Measurements from ENCODE around the gene SARS2.
"Not testable (repeated sequence)": the region's sequence is repeated elsewhere in the genome, so short reads cannot be mapped to it uniquely, and the experiment has no call there.

SARS2 gene, protein sequence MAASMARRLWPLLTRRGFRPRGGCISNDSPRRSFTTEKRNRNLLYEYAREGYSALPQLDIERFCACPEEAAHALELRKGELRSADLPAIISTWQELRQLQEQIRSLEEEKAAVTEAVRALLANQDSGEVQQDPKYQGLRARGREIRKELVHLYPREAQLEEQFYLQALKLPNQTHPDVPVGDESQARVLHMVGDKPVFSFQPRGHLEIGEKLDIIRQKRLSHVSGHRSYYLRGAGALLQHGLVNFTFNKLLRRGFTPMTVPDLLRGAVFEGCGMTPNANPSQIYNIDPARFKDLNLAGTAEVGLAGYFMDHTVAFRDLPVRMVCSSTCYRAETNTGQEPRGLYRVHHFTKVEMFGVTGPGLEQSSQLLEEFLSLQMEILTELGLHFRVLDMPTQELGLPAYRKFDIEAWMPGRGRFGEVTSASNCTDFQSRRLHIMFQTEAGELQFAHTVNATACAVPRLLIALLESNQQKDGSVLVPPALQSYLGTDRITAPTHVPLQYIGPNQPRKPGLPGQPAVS

DNA sequence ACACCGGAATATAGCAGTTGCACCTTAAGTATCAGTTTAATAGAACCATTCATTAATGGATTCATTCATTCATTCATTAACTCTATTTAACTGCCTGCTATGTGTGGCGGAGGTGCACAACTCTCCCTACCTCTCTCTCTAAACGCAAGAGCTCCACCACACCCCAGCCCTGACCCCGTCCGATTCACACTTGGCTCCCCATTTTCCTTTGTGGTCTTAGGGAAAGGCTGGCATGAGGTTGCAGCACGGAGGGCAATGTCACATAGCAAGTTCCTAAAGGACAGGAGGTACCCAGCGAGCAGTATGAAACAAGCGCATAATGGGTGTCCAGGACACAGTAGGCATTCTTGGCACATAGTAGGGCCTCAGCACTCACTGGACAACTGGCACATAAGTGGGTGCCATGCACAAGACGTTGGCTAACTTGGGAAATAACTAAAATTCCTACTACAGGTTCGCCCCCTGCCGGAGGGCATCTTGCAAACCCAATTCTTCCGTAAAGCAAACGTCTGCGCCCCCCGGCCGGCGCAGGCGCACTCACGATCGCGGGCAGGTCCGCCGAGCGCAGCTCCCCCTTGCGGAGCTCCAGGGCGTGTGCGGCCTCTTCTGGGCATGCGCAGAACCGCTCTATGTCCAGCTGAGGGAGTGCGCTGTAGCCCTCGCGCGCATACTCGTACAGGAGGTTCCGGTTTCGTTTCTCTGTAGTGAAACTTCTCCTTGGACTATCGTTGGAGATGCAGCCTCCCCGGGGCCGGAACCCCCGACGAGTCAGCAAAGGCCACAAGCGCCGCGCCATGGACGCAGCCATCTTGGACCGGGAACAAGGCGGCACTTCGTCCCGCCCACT lies at the start of gene SARS2:
Gene SARS2 (minus strand): TSS at position 835 of the 847 bp plus-strand sequence. CDS start 27 bp downstream, at position 808.
- peak; percentile 87 for DNase-seq (ENCODE audit: low read depth in 1 of 2, low spot score in 1 of 2)

DNA sequence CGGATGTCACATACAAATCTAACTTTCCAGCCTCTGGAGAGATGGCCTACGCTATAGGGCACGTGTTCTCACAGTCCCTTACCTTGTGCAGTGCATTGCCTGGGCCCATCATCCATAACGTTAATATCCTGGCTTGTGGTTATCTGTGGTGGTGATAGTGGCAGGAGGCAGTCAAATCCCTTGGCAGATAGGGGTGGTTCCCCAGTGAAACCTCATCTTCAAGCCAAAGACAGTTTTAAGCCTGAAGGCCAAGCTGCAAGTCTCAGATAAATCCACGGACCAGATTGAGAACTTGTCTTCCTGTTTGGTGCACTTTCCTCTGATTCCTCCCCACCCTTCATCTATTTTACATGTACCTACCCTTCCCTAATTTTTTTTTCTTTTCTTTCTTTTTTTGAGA lies 49.2 kb upstream of the SARS2 start:
- DNase-seq (ENCODE audit: low read depth in 1 of 2, low spot score in 1 of 2) = no peak

DNA sequence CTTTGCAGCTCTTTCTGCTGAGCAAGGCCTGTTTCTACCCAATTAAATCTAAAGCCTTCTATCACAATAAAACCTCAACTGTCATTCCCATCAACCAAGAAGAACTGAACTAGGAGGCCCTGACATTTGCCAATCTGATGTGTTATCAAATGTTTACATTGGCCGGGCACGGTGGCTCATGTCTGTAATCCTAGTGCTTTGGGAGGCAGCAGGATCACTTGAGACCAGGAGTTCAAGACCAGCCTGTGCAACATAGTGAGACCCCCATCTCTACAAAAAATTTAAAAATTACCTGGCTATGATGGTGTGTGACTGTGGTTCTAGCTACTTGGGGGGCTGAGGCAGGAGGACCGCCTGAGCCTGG lies 47.7 kb upstream of the SARS2 start:
- no peak for DNase-seq (ENCODE audit: low read depth in 1 of 2, low spot score in 1 of 2)

DNA sequence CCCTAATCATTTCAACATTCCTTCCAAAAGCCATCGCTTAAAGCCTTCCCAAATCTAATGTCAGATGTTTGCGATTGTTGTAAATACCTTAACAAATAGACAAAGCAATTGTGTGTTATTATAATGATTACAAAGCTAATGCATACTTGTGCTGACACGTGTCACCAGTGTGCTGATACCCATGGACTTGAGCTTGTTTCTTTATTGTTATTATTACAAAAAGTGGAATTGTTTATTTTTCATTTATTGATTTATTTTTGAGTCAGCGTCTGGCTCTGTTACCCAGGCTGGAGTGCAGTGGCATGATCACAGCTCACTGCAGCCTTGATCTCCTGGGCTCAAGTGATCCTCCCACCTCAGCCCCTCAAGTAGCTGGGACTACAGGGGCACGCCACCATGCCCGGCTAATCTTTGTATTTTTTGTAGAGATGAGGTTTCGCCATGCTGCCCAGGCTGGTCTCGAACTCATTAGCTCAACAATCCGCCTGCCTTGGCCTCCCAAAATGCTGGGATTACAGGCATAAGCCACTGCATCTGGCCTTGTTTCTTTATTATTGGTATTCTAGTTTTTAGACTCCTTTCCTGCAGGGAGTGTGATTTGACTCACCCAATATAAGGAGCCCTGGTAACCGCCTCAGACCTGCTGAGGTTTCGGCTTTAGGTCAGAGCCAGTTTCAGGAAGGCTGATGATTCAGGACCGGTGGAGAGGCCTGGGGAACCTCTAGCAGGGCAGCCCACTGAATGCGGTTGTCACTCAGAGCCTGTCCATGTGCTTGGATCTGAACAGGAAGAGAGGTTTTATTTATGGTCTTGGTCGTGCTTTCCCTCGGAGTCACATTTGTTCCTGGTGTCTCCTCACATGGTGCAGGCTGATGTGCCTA lies 47.1 kb upstream of the SARS2 start:
- DNase-seq (ENCODE audit: low read depth in 1 of 2, low spot score in 1 of 2) = no peak

DNA sequence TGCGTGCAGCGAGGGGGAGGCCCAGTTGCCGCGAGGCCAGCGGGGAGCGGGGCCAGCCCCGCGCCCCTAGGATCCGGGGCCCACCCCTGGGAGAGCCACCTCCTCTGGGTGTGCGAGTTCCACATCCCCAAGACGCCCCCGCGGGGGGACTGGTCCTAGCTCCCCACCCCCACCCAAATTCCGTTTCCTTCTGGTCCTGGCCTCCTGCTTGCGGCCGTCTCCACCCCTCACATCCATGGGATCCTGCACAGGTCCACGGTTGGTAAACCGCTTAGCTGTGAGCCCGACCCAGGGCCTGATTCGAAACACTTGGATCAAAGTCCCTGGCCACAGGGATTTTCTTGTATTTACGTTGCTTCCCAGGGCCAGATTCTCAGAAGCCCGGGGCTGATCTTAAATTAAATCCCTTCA lies 45.3 kb upstream of the SARS2 start:
- no peak for DNase-seq (ENCODE audit: low read depth in 1 of 2, low spot score in 1 of 2)

DNA sequence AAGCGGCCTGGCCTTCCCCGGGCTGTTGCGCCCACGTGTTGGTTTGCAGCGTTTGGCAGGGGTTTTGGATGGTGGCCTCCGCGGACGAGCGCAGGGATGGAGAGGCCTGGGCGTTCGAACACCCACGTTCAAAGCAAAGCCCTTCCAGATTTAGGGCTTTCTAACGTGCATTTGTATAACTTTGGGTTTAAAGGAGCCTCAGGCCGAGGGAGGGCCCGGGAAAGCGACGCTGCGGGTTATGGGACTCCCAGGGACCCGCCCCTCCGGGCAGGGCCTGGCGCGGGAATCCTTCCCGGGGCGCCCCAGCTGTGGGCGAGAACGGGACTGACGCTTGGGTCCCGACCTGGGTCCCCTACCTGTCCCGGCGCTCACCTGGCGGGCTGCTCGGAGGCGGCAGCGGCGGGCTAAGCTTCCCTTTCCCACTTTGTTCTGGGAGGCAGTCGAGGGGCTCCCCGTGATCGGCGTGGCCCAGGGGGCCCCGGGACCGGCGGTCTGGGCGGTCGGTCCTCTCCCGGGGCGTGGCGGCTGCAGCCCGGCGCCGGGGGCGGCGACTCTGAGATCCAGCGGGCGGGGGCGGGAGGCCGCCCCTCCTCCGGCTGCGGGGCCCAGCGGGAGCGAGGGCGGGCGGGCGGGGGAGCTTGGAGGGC lies 44.8 kb upstream of the SARS2 start, which contains the start of gene FBXO17:
Gene FBXO17 (minus strand): TSS at position 529 of the 647 bp plus-strand sequence. CDS start 25,423 bp downstream, outside the sequence.
- DNase-seq (ENCODE audit: low read depth in 1 of 2, low spot score in 1 of 2) = no peak

DNA sequence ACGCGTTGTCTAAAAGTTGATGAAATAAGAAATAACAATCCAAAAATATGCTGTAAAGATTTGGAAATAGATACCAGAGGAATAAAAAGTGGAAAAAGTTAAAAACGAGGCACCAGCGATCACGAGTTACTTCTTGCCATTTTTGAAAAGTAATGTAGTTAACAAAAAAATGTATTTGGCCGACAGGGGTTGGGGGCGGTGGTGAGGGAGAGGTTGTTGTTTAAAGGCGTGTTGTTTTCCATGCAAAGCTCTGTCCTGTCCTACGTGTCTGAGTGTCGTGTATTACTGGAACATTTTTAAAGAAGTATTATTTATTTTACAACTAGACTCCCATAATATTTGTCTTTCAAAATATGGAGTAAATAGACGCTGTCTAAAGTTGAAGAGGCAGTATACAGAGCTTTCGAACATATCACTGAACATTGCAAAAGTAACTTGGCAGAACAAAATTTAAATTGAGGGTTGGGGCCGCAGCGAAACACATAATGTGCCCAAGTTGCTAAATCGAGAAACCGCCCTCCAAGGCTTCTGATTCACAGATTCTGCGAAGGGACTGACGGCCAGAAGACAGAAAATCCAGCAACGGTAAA lies 44.2 kb upstream of the SARS2 start:
- DNase-seq (ENCODE audit: low read depth in 1 of 2, low spot score in 1 of 2) = no peak

DNA sequence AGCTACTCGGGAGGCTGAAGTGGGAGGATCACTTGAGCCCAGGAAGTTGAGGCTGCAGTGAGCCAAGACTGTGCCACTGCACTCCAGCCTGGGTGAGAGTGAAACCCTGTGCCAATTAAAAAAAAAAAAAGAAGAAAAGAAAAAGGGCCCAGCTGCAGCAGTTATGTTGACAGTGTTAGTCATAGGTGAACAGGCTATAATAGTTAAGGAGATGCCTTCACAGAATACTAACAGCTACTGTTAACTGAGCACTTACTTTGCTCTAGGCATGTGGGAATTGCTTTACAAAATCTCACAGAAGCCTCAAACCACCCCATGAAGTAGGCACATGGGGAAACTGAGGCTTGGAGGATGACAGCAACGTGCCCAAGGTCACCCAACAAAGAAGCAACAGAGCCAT lies 41.1 kb upstream of the SARS2 start:
- DNase-seq (ENCODE audit: low read depth in 1 of 2, low spot score in 1 of 2) = no peak

DNA sequence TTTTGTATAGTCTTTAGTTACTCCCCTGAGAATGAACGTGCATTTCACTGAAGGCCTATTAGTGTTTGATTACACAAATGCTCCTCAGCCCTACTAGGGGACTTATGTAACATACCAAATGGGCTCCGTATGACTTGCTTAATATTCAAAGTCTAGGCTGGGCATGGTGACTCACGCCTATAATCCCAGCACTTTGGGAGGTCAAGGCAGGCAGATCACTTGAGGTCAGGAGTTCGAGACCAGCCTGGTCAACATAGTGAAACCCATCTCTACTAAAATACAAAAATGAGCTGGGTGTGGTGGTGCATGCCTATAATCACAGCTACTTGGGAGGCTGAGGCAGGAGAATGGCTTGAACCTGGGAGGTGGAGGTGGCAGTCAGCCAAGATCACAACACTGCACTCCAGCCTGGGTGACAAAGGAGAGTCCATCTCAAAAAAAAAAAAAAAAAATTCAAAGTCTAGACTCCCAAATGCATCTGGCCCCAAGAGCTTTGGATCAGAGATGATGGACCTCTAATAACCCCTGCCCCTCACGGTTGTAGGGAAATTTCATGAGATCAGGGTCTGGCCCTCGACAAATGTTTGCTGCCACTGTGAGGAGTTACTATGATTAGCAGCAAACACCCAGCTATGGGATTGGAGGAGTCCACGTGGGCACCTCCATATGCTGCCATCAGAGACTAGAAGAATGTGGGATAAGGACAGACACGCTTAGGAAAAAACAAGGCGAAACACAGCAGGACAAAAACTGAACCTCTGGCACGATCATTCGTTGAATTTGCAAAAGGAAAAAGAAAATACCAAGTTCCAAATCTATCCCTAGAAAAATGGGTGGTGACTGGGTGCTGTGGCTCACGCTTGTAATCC lies 40.3 kb upstream of the SARS2 start:
- DNase-seq (ENCODE audit: low read depth in 1 of 2, low spot score in 1 of 2) = no peak

DNA sequence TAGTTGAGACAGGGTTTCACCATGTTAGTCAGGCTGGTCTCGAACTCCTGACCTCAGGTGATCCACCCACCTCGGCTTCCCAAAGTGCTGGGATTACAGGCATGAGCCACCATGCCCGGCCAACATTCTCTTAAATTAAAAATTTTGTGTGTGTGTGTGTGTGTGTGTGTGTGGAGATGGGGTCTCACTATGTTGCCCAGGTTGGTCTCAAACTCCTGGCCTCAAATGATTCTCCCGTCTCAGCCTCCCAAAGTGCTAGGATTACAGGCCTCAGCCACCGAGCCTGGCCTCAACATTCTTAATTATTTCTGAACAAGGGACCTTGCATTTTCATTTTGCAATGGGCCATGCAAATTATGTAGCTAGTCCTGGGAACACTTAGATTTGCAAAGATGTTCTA lies 35.6 kb upstream of the SARS2 start:
- not testable (repeated sequence) for DNase-seq (ENCODE audit: low read depth in 1 of 2, low spot score in 1 of 2)

DNA sequence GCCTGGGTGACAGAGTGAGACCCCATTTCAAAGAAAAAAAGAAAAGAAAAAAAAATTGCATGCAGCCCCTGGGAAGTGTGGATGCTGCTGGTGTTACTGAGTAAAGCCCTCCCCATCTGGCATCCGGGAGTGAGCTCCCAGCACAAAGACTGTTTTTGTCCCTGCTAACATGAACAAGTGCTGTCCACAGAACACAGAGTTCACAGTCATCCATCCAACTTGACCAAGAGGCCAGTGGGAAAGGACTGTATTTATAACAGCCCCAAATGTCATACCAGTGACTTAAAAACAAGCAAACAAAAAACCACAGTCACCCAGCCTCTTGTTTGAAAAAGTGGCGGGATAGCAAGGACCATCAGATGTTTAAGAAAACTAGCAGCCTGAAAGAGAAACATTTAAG lies 34.2 kb upstream of the SARS2 start:
- DNase-seq (ENCODE audit: low read depth in 1 of 2, low spot score in 1 of 2) = no peak

DNA sequence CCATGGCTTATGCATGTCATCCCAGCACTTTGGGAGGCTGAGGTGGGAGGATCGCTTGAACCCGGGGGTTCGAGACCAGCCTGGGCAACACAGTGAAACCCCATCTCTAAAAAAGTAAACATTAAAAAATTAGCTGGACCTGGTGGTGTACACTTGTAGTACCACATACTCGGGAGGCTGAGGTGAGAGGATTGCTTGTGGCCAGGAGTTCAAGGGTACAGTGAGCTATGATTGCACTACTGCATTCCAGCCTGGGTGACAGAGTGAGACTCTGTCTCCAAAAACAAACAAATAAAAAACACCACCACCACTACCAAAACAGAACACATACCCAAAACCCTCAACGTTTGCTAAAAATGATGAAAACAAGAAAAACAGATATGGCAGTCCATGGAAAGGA lies 29.1 kb upstream of the SARS2 start:
- DNase-seq (ENCODE audit: low read depth in 1 of 2, low spot score in 1 of 2) = no peak

DNA sequence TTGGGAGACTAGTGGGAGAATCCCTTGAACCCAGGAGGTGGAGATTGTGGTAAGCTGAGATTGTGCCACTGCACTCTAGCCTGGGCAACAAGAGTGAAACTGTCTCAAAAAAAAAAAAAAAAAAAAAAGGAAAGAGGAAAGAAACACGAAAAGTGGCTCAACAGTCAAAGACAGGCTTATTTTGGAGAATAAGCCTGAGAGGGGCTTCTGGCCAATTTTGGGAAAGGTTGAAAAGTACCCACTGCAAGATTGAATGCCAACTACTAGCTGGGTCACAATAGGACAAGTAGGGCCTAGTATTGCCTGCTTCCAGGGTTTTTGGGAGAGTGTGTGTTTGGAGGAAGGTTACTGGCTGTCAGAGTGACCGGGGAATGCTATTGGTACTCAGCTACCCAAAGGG lies 27.7 kb upstream of the SARS2 start:
- no peak for DNase-seq (ENCODE audit: low read depth in 1 of 2, low spot score in 1 of 2)

DNA sequence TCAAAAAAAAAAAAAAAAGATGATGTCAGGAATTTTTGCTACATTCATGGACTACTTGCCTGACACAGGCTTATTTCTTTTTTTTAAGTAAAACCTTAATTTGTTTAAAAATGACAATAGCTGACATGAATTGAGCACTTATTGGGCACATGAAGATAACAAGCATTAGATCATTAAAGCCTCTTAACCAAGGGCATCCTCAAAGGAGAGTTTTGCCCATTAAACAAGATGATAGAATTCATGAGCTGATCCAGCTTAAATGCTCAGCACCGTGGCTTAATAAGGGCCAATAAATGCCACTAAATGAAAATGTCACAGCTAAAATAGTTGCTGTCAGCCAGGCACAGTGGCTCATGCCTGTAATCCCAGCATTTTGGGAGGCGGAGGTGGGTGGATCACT lies 25.7 kb upstream of the SARS2 start:
- DNase-seq (ENCODE audit: low read depth in 1 of 2, low spot score in 1 of 2) = no peak

DNA sequence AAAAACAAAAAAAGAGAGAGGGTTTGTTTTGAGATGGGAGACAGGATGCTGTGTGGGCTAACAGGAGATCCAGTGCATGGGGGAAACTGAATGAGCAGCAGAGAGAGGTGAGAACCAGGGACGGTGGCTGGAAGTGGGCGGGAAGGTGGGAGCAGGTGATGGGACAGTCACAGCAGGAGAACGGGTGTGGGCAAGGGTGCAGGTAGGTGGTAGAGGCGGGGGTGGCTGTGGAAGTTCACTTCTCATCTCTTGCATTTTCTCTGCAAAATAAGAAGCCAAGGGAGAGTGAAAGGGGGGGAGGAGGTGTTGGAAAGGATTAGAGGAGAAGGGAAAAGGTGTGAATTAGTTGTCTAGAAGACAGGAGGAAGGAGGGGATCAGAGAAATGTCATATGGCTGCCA lies 23.1 kb upstream of the SARS2 start:
- no peak for DNase-seq (ENCODE audit: low read depth in 1 of 2, low spot score in 1 of 2)

DNA sequence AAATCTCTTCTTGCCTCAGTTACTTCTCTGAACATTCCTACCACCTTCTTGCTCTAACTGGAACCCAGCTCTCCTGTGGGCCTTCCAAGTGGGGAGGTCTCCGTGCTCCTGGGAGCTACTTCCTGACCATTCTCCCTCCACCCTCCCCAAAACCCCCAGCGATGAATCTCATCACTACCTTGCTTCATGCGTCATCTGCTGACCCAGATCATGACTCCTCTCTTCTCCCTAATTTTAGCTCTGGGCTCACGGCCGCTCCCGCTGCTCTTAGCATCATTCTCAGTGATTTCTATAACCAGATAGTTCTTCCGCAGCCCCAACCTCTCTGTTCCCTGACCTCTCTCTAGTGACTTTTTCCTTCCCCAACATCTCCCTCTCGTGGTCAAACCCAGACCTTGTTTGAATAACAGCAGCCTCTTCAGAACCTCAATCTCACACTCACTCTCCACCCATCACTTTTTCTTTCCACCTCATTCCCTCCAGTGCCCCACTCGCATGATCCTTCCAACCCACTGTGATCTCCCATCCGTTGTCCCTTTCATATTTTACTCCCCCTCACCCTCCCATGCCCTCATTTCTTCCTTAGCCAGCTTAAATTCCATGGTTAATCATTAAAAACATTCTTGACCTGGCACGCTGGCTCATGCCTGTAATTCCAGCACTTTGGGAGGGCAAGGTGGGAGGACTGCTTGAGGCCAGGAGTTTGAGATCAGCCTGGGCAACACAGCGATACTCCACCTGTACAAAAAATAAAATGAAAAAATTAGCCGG lies 22.0 kb upstream of the SARS2 start:
- DNase-seq (ENCODE audit: low read depth in 1 of 2, low spot score in 1 of 2) = no peak

DNA sequence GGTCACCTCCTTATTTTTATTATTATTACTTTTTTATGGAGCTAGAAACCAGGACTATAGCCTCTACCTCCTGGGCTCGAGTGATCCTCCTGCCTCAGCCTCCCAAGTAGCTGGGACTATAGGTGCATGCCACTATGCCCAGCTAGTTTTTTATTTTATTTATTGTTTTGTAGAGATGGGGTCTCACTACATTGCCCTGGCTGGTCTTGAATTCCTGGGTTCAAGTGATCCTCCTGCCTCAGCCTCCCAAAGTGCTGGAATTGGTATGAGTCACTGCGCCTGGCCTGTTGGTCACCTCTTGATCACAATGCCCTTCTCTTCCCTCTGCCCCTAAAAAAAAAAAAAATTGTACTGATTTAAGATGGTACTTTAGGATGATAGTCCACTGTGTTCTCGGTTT lies 20.6 kb upstream of the SARS2 start:
- DNase-seq (ENCODE audit: low read depth in 1 of 2, low spot score in 1 of 2) = no peak

DNA sequence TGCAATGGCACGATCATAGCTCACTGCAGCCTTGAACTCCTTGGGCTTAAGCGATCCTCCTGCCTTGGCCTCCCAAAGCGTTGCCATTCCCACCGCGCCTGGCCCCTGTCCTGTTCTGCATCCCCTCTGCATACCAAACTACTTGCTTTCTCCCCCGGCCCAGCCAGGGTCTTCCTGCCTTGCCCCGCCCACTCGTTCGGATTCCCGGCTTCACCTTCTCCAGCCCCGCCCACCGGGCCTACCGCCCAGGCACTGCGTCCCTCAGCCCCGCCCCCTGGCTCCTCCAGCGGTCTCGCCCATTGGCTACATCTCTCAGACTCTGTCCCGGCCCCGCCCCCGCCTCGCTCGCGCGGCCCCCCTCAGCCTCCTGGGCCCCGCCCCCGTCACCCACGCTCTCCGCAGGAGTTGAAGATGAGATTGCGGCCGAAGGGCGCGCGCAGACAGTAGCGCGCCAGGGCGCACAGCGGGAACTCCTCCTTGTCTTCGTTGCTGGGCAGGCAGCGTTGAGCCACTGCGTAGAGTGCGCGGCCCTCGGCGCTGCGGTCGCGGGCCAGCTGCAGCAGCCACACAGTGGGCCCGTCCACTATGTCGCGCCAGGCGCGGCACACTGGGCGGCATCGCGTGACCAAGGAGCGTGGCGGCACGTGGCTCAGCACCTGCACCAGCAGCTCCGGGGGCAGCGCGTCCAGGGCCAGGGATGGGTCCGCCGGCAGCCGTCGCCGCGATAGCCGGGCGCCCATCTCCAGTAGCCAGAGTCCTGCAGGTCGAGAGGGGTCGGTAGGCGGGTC lies 19.2 kb upstream of the SARS2 start:
- peak; percentile 55 to 75 for DNase-seq (ENCODE audit: low read depth in 1 of 2, low spot score in 1 of 2)

Data from stimulated activated CD4-positive, alpha-beta T cell treated with anti-CD3 and anti-CD28 coated beads, Interleukin-15, amount 100 ng/mL, for 1 hour (primary cell).